PC-3 (cell line): Measurements from ENCODE around the gene FUT1.

Experiments used
- EZH2phosphoT487 ChIP-seq: fragments of 300-600 bp; sonication (generic); IDR thresholded peaks from 2 replicates; pipeline ENCODE4 v1.6.1; 2018; ENCODE audit warnings: mild to moderate bottlenecking, antibody characterized with exemption, low read length, borderline replicate concordance
- TF ChIP-seq, protein P1 (sequence below): fragments of 300-600 bp; sonication (generic); conservative IDR thresholded peaks from 2 replicates; pipeline ENCODE4 v1.5.1; 2017; ENCODE audit warnings: antibody characterized with exemption, low read depth, mild to moderate bottlenecking, low read length

DNA sequence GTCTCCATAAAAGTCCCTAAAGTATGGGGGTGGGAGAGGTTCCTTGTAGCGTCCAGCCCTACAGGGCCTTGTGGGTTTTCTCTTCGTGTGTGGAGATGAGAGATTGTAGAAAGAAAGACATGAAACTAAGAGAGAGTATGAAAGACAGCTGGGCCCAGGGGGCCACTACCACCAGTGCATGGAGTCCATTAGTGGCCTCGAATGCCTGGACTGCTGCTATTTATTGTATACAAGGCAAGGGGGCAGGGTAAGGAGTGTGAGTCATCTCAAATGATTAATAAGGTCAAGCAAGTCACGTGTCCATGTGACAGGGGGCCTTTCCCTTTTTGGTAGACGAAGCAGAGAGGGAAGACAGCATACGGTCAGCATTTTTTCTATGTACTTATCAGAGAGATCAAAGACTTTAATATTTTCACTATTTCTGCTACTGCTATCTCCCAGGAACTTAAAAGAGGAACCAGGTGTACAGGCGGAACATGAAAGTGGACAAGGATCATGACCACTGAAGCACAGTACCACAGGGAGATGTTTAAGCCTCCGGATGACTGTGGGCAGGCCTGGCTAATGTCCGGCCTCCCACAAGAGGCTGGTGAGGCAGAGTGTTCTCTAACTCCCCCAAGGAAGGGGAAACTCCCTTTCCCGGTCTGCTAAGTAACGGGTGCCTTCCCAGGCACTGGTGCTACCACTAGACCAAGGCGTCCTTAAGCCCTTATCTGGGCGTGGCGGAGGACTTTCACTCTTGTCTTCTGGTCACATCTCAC, 28.4 kb upstream of the FUT1 start:
- TF ChIP-seq, protein P1, sequence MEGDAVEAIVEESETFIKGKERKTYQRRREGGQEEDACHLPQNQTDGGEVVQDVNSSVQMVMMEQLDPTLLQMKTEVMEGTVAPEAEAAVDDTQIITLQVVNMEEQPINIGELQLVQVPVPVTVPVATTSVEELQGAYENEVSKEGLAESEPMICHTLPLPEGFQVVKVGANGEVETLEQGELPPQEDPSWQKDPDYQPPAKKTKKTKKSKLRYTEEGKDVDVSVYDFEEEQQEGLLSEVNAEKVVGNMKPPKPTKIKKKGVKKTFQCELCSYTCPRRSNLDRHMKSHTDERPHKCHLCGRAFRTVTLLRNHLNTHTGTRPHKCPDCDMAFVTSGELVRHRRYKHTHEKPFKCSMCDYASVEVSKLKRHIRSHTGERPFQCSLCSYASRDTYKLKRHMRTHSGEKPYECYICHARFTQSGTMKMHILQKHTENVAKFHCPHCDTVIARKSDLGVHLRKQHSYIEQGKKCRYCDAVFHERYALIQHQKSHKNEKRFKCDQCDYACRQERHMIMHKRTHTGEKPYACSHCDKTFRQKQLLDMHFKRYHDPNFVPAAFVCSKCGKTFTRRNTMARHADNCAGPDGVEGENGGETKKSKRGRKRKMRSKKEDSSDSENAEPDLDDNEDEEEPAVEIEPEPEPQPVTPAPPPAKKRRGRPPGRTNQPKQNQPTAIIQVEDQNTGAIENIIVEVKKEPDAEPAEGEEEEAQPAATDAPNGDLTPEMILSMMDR = no peak
- TF ChIP-seq EZH2phosphoT487 = no peak
